SJSA1 (cell line): ENCODE results near the gene EFNB3. TPM values are rescaled to one million over a fixed set of nuclear protein-coding genes. Genes with fewer than 3 reads are reported as not detected.

Experiments
- DNase-seq, 2 experiments: peaks; one replicate each; pipeline ENCODE4 v3.0.0-alpha.2; 2015 to 2020; ENCODE audit warnings: low spot score in 2 of 2, low read depth in 1 of 2
- H3K27ac ChIP-seq: fragments of 250-450 bp; sonication (Bioruptor Pico); 2 replicates; pipeline ENCODE4 v1.5.1; 2020; ENCODE audit warnings: mild to moderate bottlenecking, moderate library complexity
- H3K27me3 ChIP-seq: fragments of 250-450 bp; sonication (Bioruptor Pico); replicated peaks from 2 replicates; pipeline ENCODE4 v1.5.1; 2020; ENCODE audit warnings: mild to moderate bottlenecking, moderate library complexity
- H3K36me3 ChIP-seq: fragments of 250-450 bp; sonication (Bioruptor Pico); 2 replicates; pipeline ENCODE4 v1.5.1; 2020; ENCODE audit warnings: mild to moderate bottlenecking
- H3K4me1 ChIP-seq: fragments of 250-450 bp; sonication (Bioruptor Pico); replicated peaks from 2 replicates; pipeline ENCODE4 v1.6.1; 2021; ENCODE audit warnings: mild to moderate bottlenecking
- H3K4me3 ChIP-seq: fragments of 250-450 bp; sonication (Bioruptor Pico); 2 replicates; pipeline ENCODE4 v1.5.1; 2020; ENCODE audit warnings: mild to moderate bottlenecking
- H3K9me3 ChIP-seq: fragments of 250-450 bp; sonication (Bioruptor Pico); replicated peaks from 2 replicates; pipeline ENCODE4 v1.5.1; 2020; ENCODE audit warnings: mild to moderate bottlenecking
- total RNA-seq: library from RNA; depleted of rRNA; stranded (reverse); fragments of >200 nt; shearing (Covaris generic); gene quantifications from 2 replicates; pipeline ENCODE4 v1.2.3, GENCODE V29; 2014; rRNA removed

Gene EFNB3
- not detected in 2 replicates for total RNA-seq

- H3K27ac ChIP-seq, result no peak within 1 kb of the TSS
- H3K27me3 ChIP-seq, result peaks cover 31% of the 10 kb centered on the region
- no peak within 1 kb of the TSS; the same call in 1 of the 2 replicates for H3K4me3 ChIP-seq
- peaks cover 8% of the 10 kb centered on the region; the same call in 1 of the 2 replicates for H3K36me3 ChIP-seq
- no peak for DNase-seq
- no peaks in the 10 kb centered on the region for H3K9me3 ChIP-seq
- H3K4me1 ChIP-seq, result peaks cover 7% of the 10 kb centered on the region
Measured at GRCh38 chr17:7704601-7705268, at the start of gene EFNB3. EFNB3 (plus strand) TSS chr17:7705202; CDS start chr17:7705599, 397 bp downstream.

GRCh38 chr17:7655541-7655840 lies 49.5 kb upstream of the EFNB3 start:
- no peak for DNase-seq
- peaks cover 7% of the 10 kb centered on the region; the same call in 1 of the 2 replicates for H3K4me1 ChIP-seq
- peaks cover 29% of the 10 kb centered on the region for H3K27me3 ChIP-seq
- no peaks in the 10 kb centered on the region for H3K36me3 ChIP-seq
- no peak overlapping the region for H3K27ac ChIP-seq
- H3K4me3 ChIP-seq, result no peak overlapping the region
- H3K9me3 ChIP-seq, result no peaks in the 10 kb centered on the region

GRCh38 chr17:7656958-7657609 lies 47.9 kb upstream of the EFNB3 start:
- H3K9me3 ChIP-seq, result no peaks in the 10 kb centered on the region
- H3K4me1 ChIP-seq, result no peaks in the 10 kb centered on the region
- H3K36me3 ChIP-seq, result no peaks in the 10 kb centered on the region
- no peak overlapping the region for H3K4me3 ChIP-seq
- peaks cover 14% of the 10 kb centered on the region for H3K27me3 ChIP-seq
- no peak for DNase-seq
- H3K27ac ChIP-seq, result no peak overlapping the region

GRCh38 chr17:7667656-7668406 lies 37.2 kb upstream of the EFNB3 start:
- Histone ChIP-seq H3K27ac (no peak overlapping the region), H3K9me3 (no peaks in the 10 kb centered on the region), H3K36me3 (peaks cover 56% of the 10 kb centered on the region), H3K4me1 (no peaks in the 10 kb centered on the region), H3K4me3 (no peak overlapping the region), H3K27me3 (no peaks in the 10 kb centered on the region)
- no peak for DNase-seq

GRCh38 chr17:7668482-7668881 lies 36.5 kb upstream of the EFNB3 start:
- Histone ChIP-seq H3K36me3 (peaks cover 61% of the 10 kb centered on the region), H3K27me3 (no peaks in the 10 kb centered on the region), H3K27ac (no peak overlapping the region), H3K4me3 (no peak overlapping the region), H3K4me1 (no peaks in the 10 kb centered on the region), H3K9me3 (peaks cover 4% of the 10 kb centered on the region; the same call in 1 of the 2 replicates)
- no peak for DNase-seq

GRCh38 chr17:7673239-7673638 lies 31.8 kb upstream of the EFNB3 start:
- Histone ChIP-seq H3K27ac (no peak overlapping the region), H3K36me3 (peaks cover 77% of the 10 kb centered on the region), H3K27me3 (no peaks in the 10 kb centered on the region), H3K4me1 (no peaks in the 10 kb centered on the region), H3K9me3 (peaks cover 5% of the 10 kb centered on the region; the same call in 1 of the 2 replicates), H3K4me3 (no peak overlapping the region)
- no peak for DNase-seq

GRCh38 chr17:7674934-7675333 lies 30.1 kb upstream of the EFNB3 start:
- Histone ChIP-seq H3K4me1 (no peaks in the 10 kb centered on the region), H3K9me3 (peaks cover 5% of the 10 kb centered on the region; the same call in 1 of the 2 replicates), H3K4me3 (no peak overlapping the region), H3K27me3 (no peaks in the 10 kb centered on the region), H3K27ac (no peak overlapping the region), H3K36me3 (peaks cover 62% of the 10 kb centered on the region)
- no peak for DNase-seq

- no peak for DNase-seq
- Histone ChIP-seq H3K36me3 (peaks cover 46% of the 10 kb centered on the region), H3K4me3 (no peak overlapping the region), H3K9me3 (peaks cover 5% of the 10 kb centered on the region; the same call in 1 of the 2 replicates), H3K4me1 (no peaks in the 10 kb centered on the region), H3K27me3 (no peaks in the 10 kb centered on the region), H3K27ac (no peak overlapping the region)
Measured at GRCh38 chr17:7676533-7676932, 28.5 kb upstream of the EFNB3 start.

GRCh38 chr17:7677388-7678067 lies 27.5 kb upstream of the EFNB3 start:
- Histone ChIP-seq H3K27ac (no peak overlapping the region), H3K36me3 (peaks cover 40% of the 10 kb centered on the region), H3K9me3 (peaks cover 5% of the 10 kb centered on the region; the same call in 1 of the 2 replicates), H3K4me1 (no peaks in the 10 kb centered on the region), H3K4me3 (no peak overlapping the region), H3K27me3 (no peaks in the 10 kb centered on the region)
- DNase-seq, result no peak

- H3K27ac ChIP-seq, result peak overlapping the region; percentile 93
- DNase-seq, result no peak
- H3K27me3 ChIP-seq, result no peaks in the 10 kb centered on the region
- peak overlapping the region; percentile 61 for H3K4me3 ChIP-seq
- H3K36me3 ChIP-seq, result peaks cover 23% of the 10 kb centered on the region
- no peaks in the 10 kb centered on the region for H3K9me3 ChIP-seq
- H3K4me1 ChIP-seq, result peaks cover 18% of the 10 kb centered on the region
Measured at GRCh38 chr17:7684851-7685532, 20.0 kb upstream of the EFNB3 start.

GRCh38 chr17:7685533-7686221 lies 19.3 kb upstream of the EFNB3 start:
- DNase-seq, result peak; percentile 91 to 96
- peaks cover 26% of the 10 kb centered on the region for H3K36me3 ChIP-seq
- H3K9me3 ChIP-seq, result no peaks in the 10 kb centered on the region
- peak overlapping the region; percentile 93 for H3K27ac ChIP-seq
- peaks cover 18% of the 10 kb centered on the region for H3K4me1 ChIP-seq
- peak overlapping the region; percentile 61 for H3K4me3 ChIP-seq
- no peaks in the 10 kb centered on the region for H3K27me3 ChIP-seq

- Histone ChIP-seq H3K4me1 (peaks cover 18% of the 10 kb centered on the region), H3K27me3 (no peaks in the 10 kb centered on the region), H3K36me3 (peaks cover 26% of the 10 kb centered on the region), H3K27ac (peak overlapping the region; percentile 93), H3K4me3 (peak overlapping the region; percentile 61), H3K9me3 (no peaks in the 10 kb centered on the region)
- peak; percentile 75 to 98 for DNase-seq
Measured at GRCh38 chr17:7686222-7687071, 18.6 kb upstream of the EFNB3 start.
